Lower leg skin (tissue), 4 donors: ENCODE data around the gene HSPE1. TPM values are rescaled to one million over a fixed set of nuclear protein-coding genes. Genes with fewer than 3 reads are reported as not detected.

Experiments
- DNase-seq, 2 donors: peaks; one replicate each; pipeline ENCODE4 v3.0.0-alpha.2; 2019; ENCODE audit warnings: low spot score in 2 of 2
- H3K4me3 ChIP-seq: fragments of 200-600 bp; sonication (generic); 2 replicates; pipeline ENCODE4 v1.5.1; 2017; ENCODE audit warnings: mild to moderate bottlenecking, low read depth; ENCODE audit not compliant: poor library complexity, severe bottlenecking
- CTCF ChIP-seq, 3 donors: fragments of 450-650 bp; IDR thresholded peaks; one replicate each; pipeline ENCODE4 v1.5.1; 2016; ENCODE audit warnings: antibody characterized with exemption in 3 of 3, mild to moderate bottlenecking in 3 of 3, moderate library complexity in 2 of 3
- POLR2A ChIP-seq, 2 donors: fragments of 450-650 bp; IDR thresholded peaks; one replicate each; pipeline ENCODE4 v1.6.1; 2016 to 2017; ENCODE audit warnings: antibody characterized with exemption in 2 of 2, mild to moderate bottlenecking in 1 of 2, moderate library complexity in 1 of 2
- WGBS, 2 donors: methylation state at CpG; one replicate each; pipeline ENCODE4 v1.1.5; 2018; 5-methylcytosine and 5-hydroxymethylcytosine counted together
- intact Hi-C: fragments of 100-400 bp; cut with DNase I; formaldehyde crosslinking; loops from one replicate; pipeline ENCODE4 v1.15.0; 2023; ENCODE audit warnings: low total_unique reads
- total RNA-seq, 4 donors: library from RNA; depleted of rRNA; stranded (reverse); fragments of >200 nt; gene quantifications; one replicate each; pipeline ENCODE4 v1.1.0, GENCODE V29; 2016

Gene HSPE1
- total RNA-seq, 4 donors from 2014 or later, result 39.3 to 70.3 (median 50.7) TPM

- 93 to 96% methylated on average over 5 of the region's 5 CpGs for WGBS, 2 donors
- no peak for DNase-seq
- intact Hi-C loops, result no loop called here
- TF ChIP-seq CTCF (IDR thresholded peaks at IDR 0.05) (no peak), POLR2A (IDR thresholded peaks at IDR 0.05) (no peak)
- H3K4me3 ChIP-seq, result no peak overlapping the region
Measured at GRCh38 chr2:197513915-197514314, 13.7 kb downstream of the HSPE1 start.

DNA sequence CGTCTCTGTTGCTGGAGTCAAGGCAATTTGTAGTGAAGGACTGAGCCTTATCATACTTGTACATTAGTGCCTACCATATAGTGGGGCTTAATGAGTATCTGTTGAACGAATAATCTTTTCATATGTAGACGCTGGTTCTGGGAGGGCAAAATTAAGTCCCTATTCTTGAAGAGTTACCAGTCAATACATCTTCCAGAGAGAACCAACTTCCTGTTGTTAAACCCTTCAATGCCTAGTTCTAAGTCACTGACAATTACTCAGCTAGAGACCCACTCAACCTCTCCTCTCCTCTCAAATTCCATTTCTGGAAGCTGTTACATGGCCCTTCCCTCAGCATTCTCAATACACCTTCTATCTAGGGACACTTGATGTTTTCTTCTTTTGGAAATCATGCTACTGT lies 14.6 kb downstream of the HSPE1 start:
- DNase-seq, result no peak
- no peak overlapping the region for H3K4me3 ChIP-seq
- TF ChIP-seq CTCF (IDR thresholded peaks at IDR 0.05) (no peak), POLR2A (IDR thresholded peaks at IDR 0.05) (no peak)
- intact Hi-C loops, result no loop called here
- WGBS, 2 donors, result 65 to 67% methylated on average over 3 of the region's 3 CpGs

- no peak for TF ChIP-seq POLR2A (IDR thresholded peaks at IDR 0.05)
- TF ChIP-seq CTCF (IDR thresholded peaks at IDR 0.05), result no peak
- intact Hi-C loops, result no loop called here
- H3K4me3 ChIP-seq, result peak overlapping the region; percentile 80
- no peak for DNase-seq
- 0% methylated on average over 16 of the region's 16 CpGs for WGBS, 2 donors
Measured at GRCh38 chr2:197515315-197515738, 15.1 kb downstream of the HSPE1 start.

GRCh38 chr2:197515739-197516392 lies 15.7 kb downstream of the HSPE1 start, which contains the start of gene MOB4:
MOB4 (plus strand) TSS chr2:197516066; CDS start chr2:197516087, 21 bp downstream.
- peak; percentile 90 to 99 for DNase-seq
- 0 to 1% methylated on average over 22 to 25 of the region's 66 CpGs for WGBS, 2 donors
- peak in 1 of 2 donors; percentile 75 for TF ChIP-seq POLR2A (IDR thresholded peaks at IDR 0.05)
- peak in 1 of 3 donors; percentile 78 for TF ChIP-seq CTCF (IDR thresholded peaks at IDR 0.05)
- peak within 1 kb of the TSS; percentile 80 for H3K4me3 ChIP-seq
- intact Hi-C loops, result no loop called here

GRCh38 chr2:197516393-197516761 lies 16.2 kb downstream of the HSPE1 start:
- peak in 1 of 2 donors; percentile 30 for DNase-seq
- peak overlapping the region; percentile 80 for H3K4me3 ChIP-seq
- intact Hi-C loops, result no loop called here
- WGBS, 2 donors, result 0% methylated on average over 15 of the region's 17 CpGs
- TF ChIP-seq POLR2A (IDR thresholded peaks at IDR 0.05), result no peak
- TF ChIP-seq CTCF (IDR thresholded peaks at IDR 0.05), result no peak

DNA sequence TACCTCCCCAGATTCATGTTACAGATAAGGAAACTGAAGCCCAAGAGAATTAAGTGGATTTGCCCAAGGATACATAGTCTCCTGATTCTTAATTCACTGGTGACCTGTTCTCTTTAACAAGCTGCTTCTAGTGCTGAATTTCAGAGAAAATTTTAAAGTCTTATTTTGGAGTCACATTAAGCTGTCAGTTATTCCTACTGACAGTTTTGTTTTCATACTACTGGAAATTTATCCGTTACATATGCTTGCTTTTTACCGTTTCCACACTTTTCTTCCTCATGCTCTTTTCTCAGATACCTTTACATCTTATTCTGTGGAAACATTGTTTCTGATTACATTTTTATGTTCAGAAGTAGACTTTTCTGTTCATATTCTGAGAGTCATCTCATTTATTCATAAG lies 17.0 kb downstream of the HSPE1 start:
- WGBS, 2 donors, result 30 to 35% methylated on average over 2 of the region's 2 CpGs

More for the DNA sequence above, 17.0 kb downstream of the HSPE1 start:
- H3K4me3 ChIP-seq, result no peak overlapping the region
- DNase-seq, result no peak
- intact Hi-C loops, result no loop called here
- no peak for TF ChIP-seq CTCF (IDR thresholded peaks at IDR 0.05)
- TF ChIP-seq POLR2A (IDR thresholded peaks at IDR 0.05), result no peak
